Measurements from ENCODE around the gene ARHGAP5.

DNA sequence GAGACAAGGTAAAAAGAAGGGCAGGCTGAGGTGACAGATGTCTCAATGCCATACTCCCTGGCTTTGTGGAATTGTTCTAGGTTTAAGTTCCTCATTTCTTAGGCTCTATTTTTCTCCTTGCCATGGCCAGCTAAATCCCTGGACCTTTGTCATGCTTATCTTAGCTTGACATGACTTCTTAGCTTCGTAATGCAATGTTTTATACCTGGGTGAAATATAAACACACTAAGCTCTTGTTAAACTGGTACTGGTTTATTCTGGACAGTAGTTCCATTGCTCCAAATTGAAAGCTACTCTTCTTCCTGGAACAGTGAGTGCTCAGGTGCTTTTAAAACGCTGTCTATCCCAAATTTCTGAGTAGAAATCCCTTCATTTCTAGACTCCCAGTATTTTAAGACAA lies 17.4 kb upstream of the ARHGAP5 start:
- TF ChIP-seq, protein P1, sequence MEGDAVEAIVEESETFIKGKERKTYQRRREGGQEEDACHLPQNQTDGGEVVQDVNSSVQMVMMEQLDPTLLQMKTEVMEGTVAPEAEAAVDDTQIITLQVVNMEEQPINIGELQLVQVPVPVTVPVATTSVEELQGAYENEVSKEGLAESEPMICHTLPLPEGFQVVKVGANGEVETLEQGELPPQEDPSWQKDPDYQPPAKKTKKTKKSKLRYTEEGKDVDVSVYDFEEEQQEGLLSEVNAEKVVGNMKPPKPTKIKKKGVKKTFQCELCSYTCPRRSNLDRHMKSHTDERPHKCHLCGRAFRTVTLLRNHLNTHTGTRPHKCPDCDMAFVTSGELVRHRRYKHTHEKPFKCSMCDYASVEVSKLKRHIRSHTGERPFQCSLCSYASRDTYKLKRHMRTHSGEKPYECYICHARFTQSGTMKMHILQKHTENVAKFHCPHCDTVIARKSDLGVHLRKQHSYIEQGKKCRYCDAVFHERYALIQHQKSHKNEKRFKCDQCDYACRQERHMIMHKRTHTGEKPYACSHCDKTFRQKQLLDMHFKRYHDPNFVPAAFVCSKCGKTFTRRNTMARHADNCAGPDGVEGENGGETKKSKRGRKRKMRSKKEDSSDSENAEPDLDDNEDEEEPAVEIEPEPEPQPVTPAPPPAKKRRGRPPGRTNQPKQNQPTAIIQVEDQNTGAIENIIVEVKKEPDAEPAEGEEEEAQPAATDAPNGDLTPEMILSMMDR (IDR thresholded peaks at IDR 0.05), result no peak
- no peak for TF ChIP-seq POLR2A (IDR thresholded peaks at IDR 0.05)

Measured in body of pancreas (tissue), 4 donors.